Activated B cell treated with CpG ODN at 0.5 μM for 24 hours (primary cell): ENCODE results near the gene IL5. TPM values are rescaled to one million over a fixed set of nuclear protein-coding genes. Genes with fewer than 3 reads are reported as not detected.
"Not testable (repeated sequence)": the region's sequence is repeated elsewhere in the genome, so short reads cannot be mapped to it uniquely, and the experiment has no call there.

Experiments
- ATAC-seq: fragments of 200-7000 bp; cut with Tn5 transposase; one replicate; pipeline ENCODE4 v1.10.0; 2021; ENCODE audit warnings: low read depth, mild to moderate bottlenecking, moderate library complexity
- CTCF ChIA-PET: fragments of 350-600 bp; sonication (Branson Sonifier 250); formaldehyde crosslinking; loops from one replicate; lab custom pipeline; 2021; ENCODE audit warnings: antibody characterized with exemption; lab: Charles Lee
- POLR2A ChIA-PET: fragments of 350-600 bp; sonication (Branson Sonifier 250); formaldehyde crosslinking; loops from one replicate; lab custom pipeline; 2021; ENCODE audit warnings: antibody characterized with exemption; lab: Charles Lee
- DNase-seq: peaks from one replicate; pipeline ENCODE4 v3.0.0; 2022
- H3K27ac Mint-ChIP-seq: one replicate; pipeline ENCODE4 v1.8.0; 2020; ENCODE audit warnings: mixed read lengths
- H3K27me3 Mint-ChIP-seq: one replicate; pipeline ENCODE4 v1.8.0; 2021; ENCODE audit warnings: mixed read lengths
- H3K36me3 Mint-ChIP-seq: one replicate; pipeline ENCODE4 v1.8.0; 2021; ENCODE audit warnings: low read depth, mixed read lengths
- H3K4me1 Mint-ChIP-seq: one replicate; pipeline ENCODE4 v1.8.0; 2021; ENCODE audit warnings: mixed read lengths
- H3K4me3 Mint-ChIP-seq: one replicate; pipeline ENCODE4 v1.8.0; 2020; ENCODE audit warnings: mild to moderate bottlenecking, mixed read lengths
- H3K9me3 Mint-ChIP-seq: one replicate; pipeline ENCODE4 v1.8.0; 2020; ENCODE audit warnings: mixed read lengths
- intact Hi-C: fragments of 100-400 bp; cut with micrococcal nuclease; formaldehyde crosslinking; loops from one replicate; pipeline ENCODE4 v1.15.1; 2024
- total RNA-seq: library from RNA; stranded (reverse); gene quantifications from 2 replicates; pipeline ENCODE4 v1.2.3, GENCODE V29; 2022
- TF ChIP-seq, protein P1 (sequence below): fragments of 200-600 bp; IDR thresholded peaks from one replicate; pipeline ENCODE4 v1.8.0; 2022; ENCODE audit warnings: antibody characterized with exemption, mild to moderate bottlenecking

Gene IL5
- total RNA-seq, 1 donor from 2014 or later: not detected

DNA sequence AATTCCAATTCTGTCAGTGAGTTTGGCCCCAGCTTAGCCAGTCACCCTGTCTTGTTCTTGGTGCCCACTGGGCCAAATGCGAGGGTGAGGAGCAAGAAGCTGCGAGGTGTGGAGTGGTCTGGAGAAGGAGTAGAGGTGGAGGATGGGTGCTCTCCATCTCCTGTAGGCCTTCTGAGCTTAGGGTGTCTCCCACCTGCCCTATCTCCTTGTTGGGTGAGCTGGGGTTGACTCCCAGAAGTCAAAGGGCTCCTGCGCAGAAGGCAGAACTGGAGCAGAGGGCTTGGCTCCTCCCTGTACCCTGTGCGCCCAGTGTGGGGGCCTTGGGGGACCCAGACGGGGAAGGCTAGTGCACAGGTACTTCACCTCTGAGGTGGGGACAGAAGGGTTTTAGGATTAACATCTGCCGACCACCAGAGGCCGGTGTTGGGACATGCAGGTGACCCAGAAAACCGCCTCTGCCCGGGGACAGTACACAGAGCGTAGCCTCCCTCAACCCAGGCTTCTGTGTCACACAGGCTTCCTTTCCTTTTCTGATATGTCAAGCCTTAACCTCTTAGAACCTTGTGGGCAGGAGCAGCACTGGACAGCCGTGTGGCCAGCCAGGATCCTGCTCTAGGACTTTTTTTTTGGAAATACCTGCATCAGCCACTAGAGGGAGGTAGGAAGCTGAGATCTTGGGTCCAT is 16.9 kb downstream of the IL5 start:
- ChIA-PET POLR2A (interaction anchor here (0.6 to 2.9 kb wide), 7 partner anchors 30 to 447 kb away, joined by 3 to 15 read pairs (median 3); partner anchors contain the start of genes IRF1 and RAD50), CTCF (interaction anchor here (0.7 to 2.7 kb wide), 20 partner anchors 11 to 357 kb away, joined by 3 to 23 read pairs (median 3); partner anchors contain the start of gene IL5)
- intact Hi-C loops: loop anchor here (1.0 to 5.0 kb wide), 6 partner anchors 20 to 294 kb away; partner anchors contain the start of genes KIF3A and RAD50
- no peaks in the 10 kb centered on the region for H3K36me3 Mint-ChIP-seq
- peak overlapping the region; percentile 27 for H3K27ac Mint-ChIP-seq
- TF ChIP-seq, protein P1, sequence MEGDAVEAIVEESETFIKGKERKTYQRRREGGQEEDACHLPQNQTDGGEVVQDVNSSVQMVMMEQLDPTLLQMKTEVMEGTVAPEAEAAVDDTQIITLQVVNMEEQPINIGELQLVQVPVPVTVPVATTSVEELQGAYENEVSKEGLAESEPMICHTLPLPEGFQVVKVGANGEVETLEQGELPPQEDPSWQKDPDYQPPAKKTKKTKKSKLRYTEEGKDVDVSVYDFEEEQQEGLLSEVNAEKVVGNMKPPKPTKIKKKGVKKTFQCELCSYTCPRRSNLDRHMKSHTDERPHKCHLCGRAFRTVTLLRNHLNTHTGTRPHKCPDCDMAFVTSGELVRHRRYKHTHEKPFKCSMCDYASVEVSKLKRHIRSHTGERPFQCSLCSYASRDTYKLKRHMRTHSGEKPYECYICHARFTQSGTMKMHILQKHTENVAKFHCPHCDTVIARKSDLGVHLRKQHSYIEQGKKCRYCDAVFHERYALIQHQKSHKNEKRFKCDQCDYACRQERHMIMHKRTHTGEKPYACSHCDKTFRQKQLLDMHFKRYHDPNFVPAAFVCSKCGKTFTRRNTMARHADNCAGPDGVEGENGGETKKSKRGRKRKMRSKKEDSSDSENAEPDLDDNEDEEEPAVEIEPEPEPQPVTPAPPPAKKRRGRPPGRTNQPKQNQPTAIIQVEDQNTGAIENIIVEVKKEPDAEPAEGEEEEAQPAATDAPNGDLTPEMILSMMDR: peak; percentile 69
- peak; percentile 51 for ATAC-seq
- peaks cover 2% of the 10 kb centered on the region for H3K9me3 Mint-ChIP-seq
- peak overlapping the region; percentile 25 for H3K4me3 Mint-ChIP-seq
- peak; percentile 26 for DNase-seq
- no peaks in the 10 kb centered on the region for H3K27me3 Mint-ChIP-seq
- peaks cover 53% of the 10 kb centered on the region for H3K4me1 Mint-ChIP-seq

DNA sequence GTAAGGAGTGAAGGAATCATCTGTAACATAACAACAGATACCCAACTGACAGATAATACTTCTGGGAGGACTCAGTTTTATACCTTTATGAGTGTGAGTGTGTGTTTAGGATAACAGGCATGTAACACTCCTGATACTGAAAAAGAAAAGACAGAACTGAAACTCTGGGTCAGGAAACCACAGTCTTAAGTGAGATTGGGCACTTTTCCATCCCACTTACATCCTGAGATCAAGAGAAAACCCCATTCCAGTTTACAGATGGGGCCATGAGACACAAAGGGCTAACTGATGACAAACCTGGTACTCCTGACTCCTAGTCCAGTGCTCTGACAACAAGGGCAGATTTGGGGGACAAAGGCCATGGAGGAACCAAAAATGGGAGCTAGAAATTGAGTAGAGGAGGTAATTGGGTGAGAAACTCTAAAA is 18.0 kb downstream of the IL5 start:
- Mint-ChIP-seq H3K36me3 (no peaks in the 10 kb centered on the region), H3K4me1 (peaks cover 59% of the 10 kb centered on the region), H3K4me3 (peak overlapping the region; percentile 64), H3K27ac (peak overlapping the region; percentile 73), H3K27me3 (no peaks in the 10 kb centered on the region), H3K9me3 (peaks cover 5% of the 10 kb centered on the region)
- TF ChIP-seq, protein P1: no peak
- intact Hi-C loops: loop anchor here (5.0 kb wide), 2 partner anchors 62 to 212 kb away; partner anchors contain the start of gene KIF3A
- ChIA-PET POLR2A (interaction anchor here (2.3 to 2.9 kb wide), 2 partner anchors 31 to 35 kb away, joined by 10 to 15 read pairs; partner anchors contain the start of genes IRF1 and RAD50), CTCF (interaction anchor here (1.2 to 2.6 kb wide), 3 partner anchors 24 to 295 kb away, joined by 3 to 23 read pairs (median 10); no protein-coding TSS in a partner anchor)
- DNase-seq (no peak), ATAC-seq (peak; percentile 69)

DNA sequence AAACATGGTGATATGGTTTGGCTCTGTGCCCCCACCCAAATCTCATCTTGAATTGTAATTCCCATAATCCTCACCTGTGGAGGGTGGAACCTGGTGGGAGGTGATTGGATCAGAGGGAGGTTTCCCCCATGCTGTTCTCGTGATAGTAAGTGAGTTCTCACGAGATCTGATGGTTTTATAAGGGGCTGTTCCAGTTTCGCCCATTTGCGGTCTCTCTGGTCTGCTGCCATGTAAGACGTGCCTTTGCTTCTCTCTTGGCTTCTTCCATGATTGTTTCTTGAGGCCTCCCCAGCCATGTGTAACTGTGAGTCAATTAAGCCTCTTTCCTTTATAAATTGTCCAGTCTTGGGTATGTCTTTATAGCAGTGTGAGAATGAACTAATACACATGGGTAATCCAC is 18.4 kb downstream of the IL5 start:
- POLR2A ChIA-PET: interaction anchor here (2.3 to 2.9 kb wide), 2 partner anchors 32 to 35 kb away, joined by 10 to 15 read pairs; partner anchors contain the start of genes IRF1 and RAD50
- H3K27me3 Mint-ChIP-seq, H3K9me3 Mint-ChIP-seq, H3K36me3 Mint-ChIP-seq, CTCF ChIA-PET, DNase-seq, ATAC-seq: not testable (repeated sequence)
- intact Hi-C loops: loop anchor here (5.0 kb wide), 2 partner anchors 62 to 212 kb away; partner anchors contain the start of gene KIF3A
- Mint-ChIP-seq H3K27ac (peak overlapping the region; percentile 73), H3K4me3 (peak overlapping the region; percentile 64), H3K4me1 (peaks cover 62% of the 10 kb centered on the region)

DNA sequence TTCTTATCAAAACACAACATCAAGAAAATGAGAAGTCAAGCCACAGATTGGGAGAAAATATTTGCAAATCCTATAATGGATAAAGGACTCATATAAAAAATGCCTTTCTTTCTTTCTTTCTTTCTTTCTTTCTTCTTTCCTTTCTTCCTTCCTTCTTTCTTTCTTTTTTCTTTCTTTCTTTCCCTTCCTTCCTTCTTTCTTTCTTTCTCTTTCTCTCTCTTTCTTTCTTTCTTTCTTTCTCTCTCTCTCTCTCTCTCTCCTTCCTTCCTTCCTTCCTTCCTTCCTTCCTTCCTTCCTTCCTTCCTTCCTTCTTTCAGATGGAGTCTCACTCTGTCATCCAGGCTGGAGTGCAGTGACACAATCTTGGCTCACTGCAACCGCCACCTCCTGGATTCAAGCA is 21.3 kb downstream of the IL5 start:
- H3K9me3 Mint-ChIP-seq, H3K27me3 Mint-ChIP-seq, H3K36me3 Mint-ChIP-seq, intact Hi-C loops, H3K4me3 Mint-ChIP-seq, ATAC-seq, H3K27ac Mint-ChIP-seq, CTCF ChIA-PET, DNase-seq: not testable (repeated sequence)
- H3K4me1 Mint-ChIP-seq: peaks cover 44% of the 10 kb centered on the region
- POLR2A ChIA-PET: interaction anchor here (1.0 kb wide), 2 partner anchors 32 to 35 kb away, joined by 3 to 4 read pairs; partner anchors contain the start of genes IRF1 and RAD50

DNA sequence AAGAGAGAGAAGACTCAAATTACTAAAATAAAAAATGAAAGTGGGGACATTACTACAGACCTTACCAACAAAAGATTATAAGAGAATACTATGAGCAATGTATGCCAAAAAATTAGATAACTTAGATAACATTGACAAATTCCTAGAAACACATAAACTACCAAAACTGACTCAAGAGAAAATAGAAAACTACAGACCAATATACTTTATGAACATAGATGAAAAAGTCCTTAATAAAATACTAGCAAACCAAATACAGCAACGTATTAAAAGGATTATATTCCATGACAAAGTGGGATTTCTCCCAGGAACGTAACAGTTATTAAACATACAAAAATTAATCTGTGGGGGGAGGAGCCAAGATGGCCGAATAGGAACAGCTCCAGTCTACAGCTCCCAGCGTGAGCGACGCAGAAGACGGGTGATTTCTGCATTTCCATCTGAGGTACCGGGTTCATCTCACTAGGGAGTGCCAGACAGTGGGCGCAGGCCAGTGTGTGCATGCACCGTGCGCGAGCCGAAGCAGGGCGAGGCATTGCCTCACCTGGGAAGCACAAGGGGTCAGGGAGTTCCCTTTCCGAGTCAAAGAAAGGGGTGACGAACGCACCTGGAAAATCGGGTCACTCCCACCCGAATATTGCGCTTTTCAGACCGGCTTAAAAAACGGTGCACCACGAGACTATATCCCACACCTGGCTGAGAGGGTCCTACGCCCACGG is 29.5 kb downstream of the IL5 start:
- H3K27ac Mint-ChIP-seq, H3K9me3 Mint-ChIP-seq, H3K36me3 Mint-ChIP-seq, ATAC-seq, H3K27me3 Mint-ChIP-seq, H3K4me1 Mint-ChIP-seq, DNase-seq, POLR2A ChIA-PET, intact Hi-C loops, CTCF ChIA-PET, H3K4me3 Mint-ChIP-seq: not testable (repeated sequence)

DNA sequence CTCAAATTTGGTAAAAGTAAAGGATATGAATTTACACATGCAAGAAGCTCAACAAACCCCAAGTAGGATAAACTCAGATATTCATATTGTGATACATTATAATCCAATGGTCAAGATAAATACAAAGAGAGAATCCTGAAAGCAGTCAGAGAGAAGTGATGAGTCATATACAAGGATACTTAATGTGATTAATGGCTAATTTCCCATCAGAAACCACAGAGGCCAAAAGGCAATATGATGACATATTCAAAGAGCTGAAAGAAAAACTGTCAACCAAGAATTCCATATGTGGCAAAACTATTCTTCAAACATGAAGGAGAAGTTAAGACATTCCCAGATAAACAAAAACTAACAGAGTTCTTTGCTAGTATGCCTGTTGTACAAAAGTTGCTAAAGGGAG is 33.2 kb downstream of the IL5 start:
- Mint-ChIP-seq H3K36me3 (no peaks in the 10 kb centered on the region), H3K27me3 (no peaks in the 10 kb centered on the region), H3K4me1 (peaks cover 4% of the 10 kb centered on the region), H3K27ac (no peak overlapping the region), H3K9me3 (no peaks in the 10 kb centered on the region), H3K4me3 (no peak overlapping the region)
- intact Hi-C loops: no loop called here
- ChIA-PET POLR2A (interaction anchor here (0.6 kb wide), 1 partner anchor 30 kb away, joined by 7 read pairs; no protein-coding TSS in a partner anchor), CTCF (interaction anchor here (1.2 to 2.3 kb wide), 3 partner anchors 9 to 310 kb away, joined by 4 to 5 read pairs (median 4); no protein-coding TSS in a partner anchor)
- no peak for DNase-seq
- TF ChIP-seq, protein P1: no peak
- no peak for ATAC-seq
